ENCODE results near the gene JSRP1.
A peak's percentile ranks its signal among the peaks of the same experiment; 100 is the strongest.

JSRP1 gene

GRCh38 chr19:2303211-2303798 lies 47.1 kb upstream of the JSRP1 start:
- Histone ChIP-seq H3K4me3 (replicated peaks; ENCODE audit: insufficient read depth, low read length) (no peak overlapping the region), H3K27ac (replicated peaks) (no peak overlapping the region), H3K27me3 (ENCODE audit: insufficient read depth, poor library complexity, severe bottlenecking) (peaks cover 35% of the 10 kb centered on the region)
- no peak for DNase-seq (ENCODE audit: low read depth in 1 of 2, low spot score in 1 of 2)
- TF ChIP-seq CTCF (IDR thresholded peaks at IDR 0.05; ENCODE audit: insufficient read depth, low read length) (no peak), POLR2AphosphoS5 (IDR thresholded peaks at IDR 0.05; ENCODE audit: low read depth) (no peak), REST (IDR thresholded peaks at IDR 0.05; ENCODE audit: insufficient replicate concordance, low read depth) (no peak), GABPA (IDR thresholded peaks at IDR 0.05; ENCODE audit: low read depth) (no peak), SPI1 (IDR thresholded peaks at IDR 0.05; ENCODE audit: borderline replicate concordance, low read depth) (no peak)

- TF ChIP-seq CTCF (IDR thresholded peaks at IDR 0.05; ENCODE audit: insufficient read depth, low read length) (no peak), REST (IDR thresholded peaks at IDR 0.05; ENCODE audit: insufficient replicate concordance, low read depth) (no peak), SPI1 (IDR thresholded peaks at IDR 0.05; ENCODE audit: borderline replicate concordance, low read depth) (no peak), GABPA (IDR thresholded peaks at IDR 0.05; ENCODE audit: low read depth) (no peak), POLR2AphosphoS5 (IDR thresholded peaks at IDR 0.05; ENCODE audit: low read depth) (peak; percentile 54; the same call in 1 of the 2 replicates)
- Histone ChIP-seq H3K4me3 (replicated peaks; ENCODE audit: insufficient read depth, low read length) (no peak overlapping the region), H3K27ac (replicated peaks) (no peak overlapping the region), H3K27me3 (ENCODE audit: insufficient read depth, poor library complexity, severe bottlenecking) (peaks cover 33% of the 10 kb centered on the region)
- DNase-seq (ENCODE audit: low read depth in 1 of 2, low spot score in 1 of 2) = no peak
Observed at GRCh38 chr19:2302319-2303210, 46.3 kb upstream of the JSRP1 start.

- H3K27me3 ChIP-seq (ENCODE audit: insufficient read depth, poor library complexity, severe bottlenecking) = peaks cover 17% of the 10 kb centered on the region
- TF ChIP-seq GABPA (IDR thresholded peaks at IDR 0.05; ENCODE audit: low read depth) (no peak), POLR2AphosphoS5 (IDR thresholded peaks at IDR 0.05; ENCODE audit: low read depth) (peak; percentile 71; the same call in 1 of the 2 replicates)
- no peak overlapping the region for H3K27ac ChIP-seq (replicated peaks)
- H3K4me3 ChIP-seq (replicated peaks; ENCODE audit: insufficient read depth, low read length) = no peak overlapping the region
- DNase-seq (ENCODE audit: low read depth in 1 of 2, low spot score in 1 of 2) = no peak
Observed at GRCh38 chr19:2300533-2300932, 44.3 kb upstream of the JSRP1 start.

- no peak for TF ChIP-seq REST (IDR thresholded peaks at IDR 0.05; ENCODE audit: insufficient replicate concordance, low read depth)
- no peak for TF ChIP-seq GABPA (IDR thresholded peaks at IDR 0.05; ENCODE audit: low read depth)
- no peak for TF ChIP-seq POLR2AphosphoS5 (IDR thresholded peaks at IDR 0.05; ENCODE audit: low read depth)
- no peak for TF ChIP-seq SPI1 (IDR thresholded peaks at IDR 0.05; ENCODE audit: borderline replicate concordance, low read depth)
- TF ChIP-seq CTCF (IDR thresholded peaks at IDR 0.05; ENCODE audit: insufficient read depth, low read length) = no peak
- H3K4me3 ChIP-seq (replicated peaks; ENCODE audit: insufficient read depth, low read length) = no peak overlapping the region
- H3K27me3 ChIP-seq (ENCODE audit: insufficient read depth, poor library complexity, severe bottlenecking) = no peaks in the 10 kb centered on the region
- H3K27ac ChIP-seq (replicated peaks) = no peak overlapping the region
- no peak for DNase-seq (ENCODE audit: low read depth in 1 of 2, low spot score in 1 of 2)
Observed at GRCh38 chr19:2296141-2296540, 39.9 kb upstream of the JSRP1 start.
